ENCODE measurements around the gene UBE2H. TPM values are rescaled to one million over a fixed set of nuclear protein-coding genes. Genes with fewer than 3 reads are reported as not detected.

Gene UBE2H
- total and polyA plus RNA-seq, 4 donors = 11.9 to 84.2 (median 23.7) TPM

GRCh38 chr7:129855935-129856717 lies 96.6 kb downstream of the UBE2H start:
- peaks cover 0 to 2% (median 0%) of the 10 kb centered on the region in 4 donors for H3K36me3 ChIP-seq (ENCODE audit: control insufficient read depth in 4 of 4, insufficient read depth in 3 of 4, low read depth in 1 of 4, low read length in 3 of 4)
- no peak overlapping the region for H3K9ac ChIP-seq (ENCODE audit: low read depth in 1 of 2, low read length in 2 of 2)
- peaks cover 10 to 43% (median 29%) of the 10 kb centered on the region in 4 donors for H3K4me1 ChIP-seq (ENCODE audit: control insufficient read depth in 4 of 4, insufficient read depth in 4 of 4, low read length in 3 of 4)
- WGBS = 90% methylated on average over 5 of the region's 5 CpGs
- no peak for DNase-seq (ENCODE audit: low spot score)
- H3K27ac ChIP-seq (ENCODE audit: low read depth in 1 of 2, low read length in 2 of 2) = no peak overlapping the region
- TF ChIP-seq RAD21 (IDR thresholded peaks at IDR 0.05) (no peak), ZBTB33 (IDR thresholded peaks at IDR 0.05) (no peak), MAX (IDR thresholded peaks at IDR 0.05) (no peak), TAF1 (conservative IDR thresholded peaks at IDR 0.05) (no peak), HNF4A (conservative IDR thresholded peaks at IDR 0.05) (no peak), JUND (IDR thresholded peaks at IDR 0.05) (no peak), YY1 (IDR thresholded peaks at IDR 0.05) (no peak)
- H3K27me3 ChIP-seq (ENCODE audit: control insufficient read depth in 4 of 4, insufficient read depth in 4 of 4, low read length in 3 of 4) = no peaks in the 10 kb centered on the region
- H3K4me3 ChIP-seq (ENCODE audit: low read depth in 1 of 3, low read length in 3 of 3) = no peak overlapping the region
- H3K9me3 ChIP-seq (ENCODE audit: control insufficient read depth in 4 of 4, low read length in 3 of 4) = no peaks in the 10 kb centered on the region

GRCh38 chr7:129855234-129855673 lies 97.5 kb downstream of the UBE2H start:
- Histone ChIP-seq H3K4me3 (ENCODE audit: low read depth in 1 of 3, low read length in 3 of 3) (no peak overlapping the region), H3K4me1 (ENCODE audit: control insufficient read depth in 4 of 4, insufficient read depth in 4 of 4, low read length in 3 of 4) (peaks cover 12 to 47% (median 32%) of the 10 kb centered on the region in 4 donors), H3K27ac (ENCODE audit: low read depth in 1 of 2, low read length in 2 of 2) (no peak overlapping the region), H3K9me3 (ENCODE audit: control insufficient read depth in 4 of 4, low read length in 3 of 4) (no peaks in the 10 kb centered on the region), H3K36me3 (ENCODE audit: control insufficient read depth in 4 of 4, insufficient read depth in 3 of 4, low read depth in 1 of 4, low read length in 3 of 4) (peaks cover 0 to 2% (median 0%) of the 10 kb centered on the region in 4 donors), H3K27me3 (ENCODE audit: control insufficient read depth in 4 of 4, insufficient read depth in 4 of 4, low read length in 3 of 4) (no peaks in the 10 kb centered on the region), H3K9ac (ENCODE audit: low read depth in 1 of 2, low read length in 2 of 2) (no peak overlapping the region)
- WGBS = 91% methylated on average over 6 of the region's 6 CpGs
- TF ChIP-seq CTCF (IDR thresholded peaks at IDR 0.05; ENCODE audit: low read depth, low read length, missing input control) = no peak
- no peak for TF ChIP-seq JUND (IDR thresholded peaks at IDR 0.05)
- TF ChIP-seq RXRA (IDR thresholded peaks at IDR 0.05) = no peak
- no peak for TF ChIP-seq FOXA2 (IDR thresholded peaks at IDR 0.05)
- no peak for DNase-seq (ENCODE audit: low spot score)

- Histone ChIP-seq H3K9me3 (ENCODE audit: control insufficient read depth in 4 of 4, low read length in 3 of 4) (no peaks in the 10 kb centered on the region), H3K9ac (ENCODE audit: low read depth in 1 of 2, low read length in 2 of 2) (no peak overlapping the region), H3K4me1 (ENCODE audit: control insufficient read depth in 4 of 4, insufficient read depth in 4 of 4, low read length in 3 of 4) (peaks cover 12 to 47% (median 30%) of the 10 kb centered on the region in 4 donors), H3K27me3 (ENCODE audit: control insufficient read depth in 4 of 4, insufficient read depth in 4 of 4, low read length in 3 of 4) (no peaks in the 10 kb centered on the region), H3K27ac (ENCODE audit: low read depth in 1 of 2, low read length in 2 of 2) (peak overlapping the region; percentile 76 to 78), H3K36me3 (ENCODE audit: control insufficient read depth in 4 of 4, insufficient read depth in 3 of 4, low read depth in 1 of 4, low read length in 3 of 4) (peaks cover 0 to 2% (median 0%) of the 10 kb centered on the region in 4 donors), H3K4me3 (ENCODE audit: low read depth in 1 of 3, low read length in 3 of 3) (no peak overlapping the region)
- TF ChIP-seq FOXA2 (IDR thresholded peaks at IDR 0.05) (no peak), GABPA (IDR thresholded peaks at IDR 0.05 in 1 of 2, conservative IDR thresholded peaks at IDR 0.05 in 1 of 2) (no peak), EGR1 (IDR thresholded peaks at IDR 0.05; ENCODE audit: low read depth in 2 of 2) (no peak), REST (IDR thresholded peaks at IDR 0.05) (no peak), MAX (IDR thresholded peaks at IDR 0.05) (no peak), HNF4G (IDR thresholded peaks at IDR 0.05) (no peak)
- WGBS = 33% methylated on average over 1 of the region's 1 CpG
- no peak for DNase-seq (ENCODE audit: low spot score)
Measured at GRCh38 chr7:129854401-129854800, 98.4 kb downstream of the UBE2H start.
